ENCODE measurements around the gene PRR20C.
"Not testable (repeated sequence)": the region's sequence is repeated elsewhere in the genome, so short reads cannot be mapped to it uniquely, and the experiment has no call there.

The PRR20C gene

GRCh38 chr13:57137585-57137984, 16.3 kb upstream of the PRR20C start:
- no peaks in the 10 kb centered on the region for H3K27me3 ChIP-seq (ENCODE audit: insufficient read depth, poor library complexity, severe bottlenecking)
- DNase-seq (ENCODE audit: low spot score) = no peak
- no peak overlapping the region for H3K27ac ChIP-seq (ENCODE audit: poor library complexity, severe bottlenecking)
- TF ChIP-seq CTCF (IDR thresholded peaks at IDR 0.05; ENCODE audit: poor library complexity, severe bottlenecking) = no peak
- H3K9me3 ChIP-seq (ENCODE audit: severe bottlenecking) = no peaks in the 10 kb centered on the region
- no peak overlapping the region for H3K4me3 ChIP-seq (ENCODE audit: severe bottlenecking)
- no peaks in the 10 kb centered on the region for H3K36me3 ChIP-seq (ENCODE audit: low read depth)
- ATAC-seq (ENCODE audit: low read depth) = no peak
- H3K4me1 ChIP-seq (ENCODE audit: insufficient read depth, poor library complexity, severe bottlenecking) = no peaks in the 10 kb centered on the region

- Histone ChIP-seq H3K36me3 (ENCODE audit: low read depth) (no peaks in the 10 kb centered on the region), H3K27me3 (ENCODE audit: insufficient read depth, poor library complexity, severe bottlenecking) (no peaks in the 10 kb centered on the region), H3K27ac (ENCODE audit: poor library complexity, severe bottlenecking) (no peak overlapping the region)
Measured at GRCh38 chr13:57138988-57139387, 14.9 kb upstream of the PRR20C start.

GRCh38 chr13:57139781-57140180, 14.1 kb upstream of the PRR20C start:
- not testable (repeated sequence) for DNase-seq (ENCODE audit: low spot score); H3K9me3 ChIP-seq (ENCODE audit: severe bottlenecking); H3K4me1 ChIP-seq (ENCODE audit: insufficient read depth, poor library complexity, severe bottlenecking); H3K27me3 ChIP-seq (ENCODE audit: insufficient read depth, poor library complexity, severe bottlenecking); H3K27ac ChIP-seq (ENCODE audit: poor library complexity, severe bottlenecking); H3K4me3 ChIP-seq (ENCODE audit: severe bottlenecking); ATAC-seq (ENCODE audit: low read depth); H3K36me3 ChIP-seq (ENCODE audit: low read depth)

More at GRCh38 chr13:57138988-57139387, 14.9 kb upstream of the PRR20C start:
- TF ChIP-seq CTCF (IDR thresholded peaks at IDR 0.05; ENCODE audit: poor library complexity, severe bottlenecking) = no peak
- ATAC-seq (ENCODE audit: low read depth) (no peak), DNase-seq (ENCODE audit: low spot score) (no peak)
- Histone ChIP-seq H3K4me1 (ENCODE audit: insufficient read depth, poor library complexity, severe bottlenecking) (no peaks in the 10 kb centered on the region), H3K9me3 (ENCODE audit: severe bottlenecking) (no peaks in the 10 kb centered on the region), H3K4me3 (ENCODE audit: severe bottlenecking) (no peak overlapping the region)

- DNase-seq (ENCODE audit: low spot score); H3K4me3 ChIP-seq (ENCODE audit: severe bottlenecking); H3K36me3 ChIP-seq (ENCODE audit: low read depth); H3K4me1 ChIP-seq (ENCODE audit: insufficient read depth, poor library complexity, severe bottlenecking); H3K9me3 ChIP-seq (ENCODE audit: severe bottlenecking); H3K27ac ChIP-seq (ENCODE audit: poor library complexity, severe bottlenecking); H3K27me3 ChIP-seq (ENCODE audit: insufficient read depth, poor library complexity, severe bottlenecking); ATAC-seq (ENCODE audit: low read depth): not testable (repeated sequence)
Measured at GRCh38 chr13:57140235-57140968, 13.5 kb upstream of the PRR20C start, which contains the start of gene PRR20A. PRR20A (plus strand) TSS chr13:57140918; CDS start chr13:57141305, 387 bp downstream.

- H3K4me3 ChIP-seq (ENCODE audit: severe bottlenecking); H3K36me3 ChIP-seq (ENCODE audit: low read depth); H3K27ac ChIP-seq (ENCODE audit: poor library complexity, severe bottlenecking); H3K4me1 ChIP-seq (ENCODE audit: insufficient read depth, poor library complexity, severe bottlenecking); H3K27me3 ChIP-seq (ENCODE audit: insufficient read depth, poor library complexity, severe bottlenecking); DNase-seq (ENCODE audit: low spot score); ATAC-seq (ENCODE audit: low read depth); H3K9me3 ChIP-seq (ENCODE audit: severe bottlenecking): not testable (repeated sequence)
Measured at GRCh38 chr13:57147188-57147587, 6.7 kb upstream of the PRR20C start, which contains the start of gene PRR20B. PRR20B (plus strand) TSS chr13:57147488; CDS start chr13:57147875, 387 bp downstream.

GRCh38 chr13:57148106-57148505, 5.8 kb upstream of the PRR20C start:
- not testable (repeated sequence) for H3K27ac ChIP-seq (ENCODE audit: poor library complexity, severe bottlenecking); H3K4me1 ChIP-seq (ENCODE audit: insufficient read depth, poor library complexity, severe bottlenecking); DNase-seq (ENCODE audit: low spot score); ATAC-seq (ENCODE audit: low read depth); H3K9me3 ChIP-seq (ENCODE audit: severe bottlenecking); H3K27me3 ChIP-seq (ENCODE audit: insufficient read depth, poor library complexity, severe bottlenecking); H3K36me3 ChIP-seq (ENCODE audit: low read depth); H3K4me3 ChIP-seq (ENCODE audit: severe bottlenecking)

GRCh38 chr13:57160332-57160731, 6.5 kb downstream of the PRR20C start, which contains the start of gene PRR20D:
PRR20D (plus strand) TSS chr13:57160632; CDS start chr13:57161019, 387 bp downstream.
- not testable (repeated sequence) for H3K27me3 ChIP-seq (ENCODE audit: insufficient read depth, poor library complexity, severe bottlenecking); H3K27ac ChIP-seq (ENCODE audit: poor library complexity, severe bottlenecking); H3K4me1 ChIP-seq (ENCODE audit: insufficient read depth, poor library complexity, severe bottlenecking); H3K9me3 ChIP-seq (ENCODE audit: severe bottlenecking); H3K36me3 ChIP-seq (ENCODE audit: low read depth); DNase-seq (ENCODE audit: low spot score); H3K4me3 ChIP-seq (ENCODE audit: severe bottlenecking); ATAC-seq (ENCODE audit: low read depth)

GRCh38 chr13:57166897-57167296, 13.0 kb downstream of the PRR20C start, which contains the start of gene PRR20E:
PRR20E (plus strand) TSS chr13:57167197; CDS start chr13:57167584, 387 bp downstream.
- not testable (repeated sequence) for H3K4me1 ChIP-seq (ENCODE audit: insufficient read depth, poor library complexity, severe bottlenecking); H3K4me3 ChIP-seq (ENCODE audit: severe bottlenecking); DNase-seq (ENCODE audit: low spot score); H3K27me3 ChIP-seq (ENCODE audit: insufficient read depth, poor library complexity, severe bottlenecking); H3K9me3 ChIP-seq (ENCODE audit: severe bottlenecking); H3K36me3 ChIP-seq (ENCODE audit: low read depth); H3K27ac ChIP-seq (ENCODE audit: poor library complexity, severe bottlenecking); ATAC-seq (ENCODE audit: low read depth)

Measured in RWPE2 (cell line).